T-helper 1 cell treated with Interleukin-12 subunit alpha and Interleukin-12 subunit beta and Interleukin-4 antibody, amounts not matched to agents 30 μg/mL and 1 μg/mL, for 36 hours (primary cell): ENCODE data around the gene TBC1D9.

Source experiments
- H3K27ac Mint-ChIP-seq: one replicate; pipeline ENCODE4 v1.8.0; 2021; ENCODE audit warnings: mild to moderate bottlenecking, mixed read lengths
- H3K27me3 Mint-ChIP-seq: one replicate; pipeline ENCODE4 v1.8.0; 2021; ENCODE audit warnings: low read depth, mixed read lengths
- H3K36me3 Mint-ChIP-seq: one replicate; pipeline ENCODE4 v1.8.0; 2021; ENCODE audit warnings: low read depth, mixed read lengths
- H3K4me1 Mint-ChIP-seq: one replicate; pipeline ENCODE4 v1.8.0; 2021; ENCODE audit warnings: low read depth, mixed read lengths
- H3K4me3 Mint-ChIP-seq: one replicate; pipeline ENCODE4 v1.8.0; 2021; ENCODE audit warnings: mild to moderate bottlenecking, moderate library complexity, mixed read lengths
- H3K9me3 Mint-ChIP-seq: one replicate; pipeline ENCODE4 v1.8.0; 2021; ENCODE audit warnings: mixed read lengths

TBC1D9 gene

DNA sequence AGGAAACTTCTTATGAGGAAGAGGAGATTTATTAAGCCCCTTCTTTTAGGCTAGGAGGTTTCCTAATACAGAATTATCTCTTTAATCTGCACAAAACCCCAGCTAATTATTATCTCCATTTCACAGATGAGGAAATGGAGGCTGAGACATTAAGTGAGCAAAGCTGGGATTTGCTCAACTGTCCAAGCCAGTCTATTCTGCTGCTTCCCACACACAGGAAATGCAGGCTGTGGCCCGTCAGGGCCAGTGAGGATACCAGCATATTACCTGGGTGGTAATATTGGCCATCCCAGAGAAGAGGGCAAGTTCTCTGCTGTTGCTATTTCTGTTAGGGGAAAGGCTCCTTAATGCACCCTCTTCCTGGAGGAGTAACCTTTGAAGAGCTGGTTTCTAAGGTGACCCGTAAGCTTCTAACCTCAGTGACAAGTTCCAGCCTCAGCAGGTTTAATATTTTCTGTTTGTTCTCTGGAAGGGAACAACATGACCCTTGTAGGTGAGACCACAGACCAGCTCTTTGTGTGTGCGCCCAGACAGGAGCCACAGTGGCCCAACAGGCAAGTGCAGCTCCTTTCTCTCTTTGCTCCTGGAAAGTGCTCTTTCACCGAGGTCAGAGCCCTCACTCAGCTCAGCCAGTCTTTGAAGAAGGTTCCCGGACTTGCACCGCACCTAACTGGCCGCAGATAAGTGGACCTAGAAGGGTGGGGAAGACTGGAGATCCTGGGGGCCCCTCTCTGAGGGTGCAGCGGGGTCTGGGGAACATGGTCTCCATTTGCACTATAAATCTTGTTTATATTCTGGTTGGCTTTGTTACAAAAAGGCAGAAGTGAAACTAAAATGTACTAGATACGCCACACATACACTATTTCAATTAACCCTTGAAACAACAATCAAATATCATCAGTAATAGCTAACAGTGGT is 35.5 kb downstream of the TBC1D9 start:
- no peaks in the 10 kb centered on the region for H3K9me3 Mint-ChIP-seq
- H3K36me3 Mint-ChIP-seq = no peaks in the 10 kb centered on the region
- H3K4me3 Mint-ChIP-seq = peak overlapping the region; percentile 47
- H3K27ac Mint-ChIP-seq = no peak overlapping the region
- H3K4me1 Mint-ChIP-seq = peaks cover 3% of the 10 kb centered on the region
- no peaks in the 10 kb centered on the region for H3K27me3 Mint-ChIP-seq

DNA sequence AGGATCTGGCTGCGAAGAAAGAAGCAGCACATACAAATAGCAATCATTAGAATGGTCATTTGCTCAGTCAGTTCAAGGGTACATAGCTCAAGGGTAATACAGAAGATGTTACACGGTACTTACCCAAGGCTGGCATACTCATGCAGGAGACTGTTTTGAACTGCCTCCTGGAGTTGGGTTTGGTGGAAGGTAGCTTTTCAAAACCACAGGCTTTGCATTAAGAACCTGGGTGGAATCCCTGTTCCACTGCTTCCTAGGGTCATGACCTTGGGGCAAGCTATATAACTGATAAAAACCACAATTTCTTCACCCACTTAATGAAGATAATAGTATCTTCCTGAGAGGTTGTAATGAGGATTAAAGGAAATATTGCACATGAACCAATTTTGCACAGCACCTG is 36.5 kb downstream of the TBC1D9 start:
- H3K4me3 Mint-ChIP-seq = no peak overlapping the region
- H3K27me3 Mint-ChIP-seq = no peaks in the 10 kb centered on the region
- no peaks in the 10 kb centered on the region for H3K36me3 Mint-ChIP-seq
- no peaks in the 10 kb centered on the region for H3K9me3 Mint-ChIP-seq
- H3K27ac Mint-ChIP-seq = no peak overlapping the region
- H3K4me1 Mint-ChIP-seq = peaks cover 3% of the 10 kb centered on the region

GRCh38 chr4:140719022-140719421 is 37.2 kb downstream of the TBC1D9 start:
- Mint-ChIP-seq H3K9me3 (no peaks in the 10 kb centered on the region), H3K27ac (no peak overlapping the region), H3K4me3 (no peak overlapping the region), H3K27me3 (no peaks in the 10 kb centered on the region), H3K4me1 (peaks cover 3% of the 10 kb centered on the region), H3K36me3 (no peaks in the 10 kb centered on the region)

DNA sequence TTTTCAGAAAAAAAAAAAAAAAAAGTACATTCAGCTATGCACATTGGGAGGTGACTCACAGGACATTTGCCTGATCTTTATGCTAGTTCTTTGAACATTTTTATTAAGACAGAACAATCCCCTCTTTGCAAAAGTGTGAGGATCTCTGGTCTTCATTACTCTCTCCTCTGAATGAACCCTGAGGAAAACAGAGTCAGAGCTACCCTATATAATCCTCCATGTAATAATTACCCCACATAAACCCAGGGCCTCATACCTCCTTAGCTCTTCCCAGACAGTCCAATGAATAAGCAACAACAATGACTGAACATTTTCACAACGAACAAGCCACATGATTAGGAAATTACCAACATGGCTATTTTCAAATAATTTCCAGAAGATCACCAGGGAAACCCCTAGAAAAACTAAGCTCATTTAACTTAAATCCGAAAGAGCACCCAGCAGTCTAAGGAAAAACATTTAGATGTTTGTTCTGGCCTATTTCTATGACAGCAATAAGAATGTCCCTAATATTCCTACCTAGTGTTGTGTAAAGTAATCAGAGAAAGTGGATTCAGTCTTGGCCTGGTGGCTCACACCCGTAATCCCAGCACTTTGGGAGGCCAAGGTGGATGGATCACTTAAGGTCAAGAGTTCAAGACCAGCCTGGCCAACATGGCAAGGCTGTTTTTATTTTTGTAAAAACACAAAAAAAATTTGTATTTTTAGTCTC is 37.8 kb downstream of the TBC1D9 start:
- peaks cover 3% of the 10 kb centered on the region for H3K4me1 Mint-ChIP-seq
- H3K27ac Mint-ChIP-seq = no peak overlapping the region
- H3K27me3 Mint-ChIP-seq = no peaks in the 10 kb centered on the region
- H3K4me3 Mint-ChIP-seq = no peak overlapping the region
- no peaks in the 10 kb centered on the region for H3K36me3 Mint-ChIP-seq
- H3K9me3 Mint-ChIP-seq = no peaks in the 10 kb centered on the region

DNA sequence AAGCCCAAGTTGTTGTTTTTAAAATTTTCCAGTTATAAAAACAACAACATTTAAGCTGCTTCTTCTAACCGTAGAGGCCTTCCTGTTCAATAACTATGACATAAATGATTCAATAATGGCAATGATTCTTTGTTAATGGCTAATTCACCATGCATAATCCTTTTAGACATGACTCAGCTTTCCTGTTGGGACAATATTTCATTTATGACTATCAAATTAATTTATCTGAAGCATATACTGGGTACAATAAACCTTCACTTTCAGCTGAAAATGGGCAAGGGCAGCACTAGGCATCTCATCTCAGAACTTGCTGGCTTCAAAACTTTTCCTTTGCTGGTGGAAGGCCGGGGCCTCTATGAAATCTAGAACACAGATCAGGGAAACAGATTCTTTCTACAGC is 38.9 kb downstream of the TBC1D9 start:
- no peaks in the 10 kb centered on the region for H3K27me3 Mint-ChIP-seq
- no peaks in the 10 kb centered on the region for H3K9me3 Mint-ChIP-seq
- no peak overlapping the region for H3K4me3 Mint-ChIP-seq
- H3K27ac Mint-ChIP-seq = no peak overlapping the region
- H3K4me1 Mint-ChIP-seq = peaks cover 3% of the 10 kb centered on the region
- no peaks in the 10 kb centered on the region for H3K36me3 Mint-ChIP-seq

GRCh38 chr4:140715119-140715518 is 41.1 kb downstream of the TBC1D9 start:
- Mint-ChIP-seq H3K27me3 (no peaks in the 10 kb centered on the region), H3K9me3 (no peaks in the 10 kb centered on the region), H3K36me3 (no peaks in the 10 kb centered on the region), H3K4me1 (no peaks in the 10 kb centered on the region), H3K4me3 (no peak overlapping the region), H3K27ac (no peak overlapping the region)

DNA sequence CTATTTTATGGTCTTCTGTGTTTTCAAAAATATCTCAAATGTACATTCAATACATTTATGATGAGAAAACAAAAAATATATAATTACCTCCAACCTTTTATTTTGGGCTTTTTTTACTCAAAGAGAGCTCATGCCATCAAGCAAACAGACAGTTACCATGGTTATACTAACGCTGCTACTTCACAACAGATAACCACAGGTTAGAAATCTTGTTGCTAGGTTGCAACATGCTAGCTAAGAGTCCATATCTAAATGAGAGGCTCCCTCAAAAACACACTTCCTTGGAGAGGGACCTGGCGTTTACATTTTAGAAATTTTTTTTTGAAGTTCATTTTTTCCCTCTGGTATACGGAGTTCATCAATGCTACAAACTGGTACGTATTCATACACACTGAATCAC is 44.3 kb downstream of the TBC1D9 start:
- H3K36me3 Mint-ChIP-seq = no peaks in the 10 kb centered on the region
- H3K27ac Mint-ChIP-seq = no peak overlapping the region
- no peak overlapping the region for H3K4me3 Mint-ChIP-seq
- no peaks in the 10 kb centered on the region for H3K4me1 Mint-ChIP-seq
- H3K27me3 Mint-ChIP-seq = peaks cover 8% of the 10 kb centered on the region
- no peaks in the 10 kb centered on the region for H3K9me3 Mint-ChIP-seq

DNA sequence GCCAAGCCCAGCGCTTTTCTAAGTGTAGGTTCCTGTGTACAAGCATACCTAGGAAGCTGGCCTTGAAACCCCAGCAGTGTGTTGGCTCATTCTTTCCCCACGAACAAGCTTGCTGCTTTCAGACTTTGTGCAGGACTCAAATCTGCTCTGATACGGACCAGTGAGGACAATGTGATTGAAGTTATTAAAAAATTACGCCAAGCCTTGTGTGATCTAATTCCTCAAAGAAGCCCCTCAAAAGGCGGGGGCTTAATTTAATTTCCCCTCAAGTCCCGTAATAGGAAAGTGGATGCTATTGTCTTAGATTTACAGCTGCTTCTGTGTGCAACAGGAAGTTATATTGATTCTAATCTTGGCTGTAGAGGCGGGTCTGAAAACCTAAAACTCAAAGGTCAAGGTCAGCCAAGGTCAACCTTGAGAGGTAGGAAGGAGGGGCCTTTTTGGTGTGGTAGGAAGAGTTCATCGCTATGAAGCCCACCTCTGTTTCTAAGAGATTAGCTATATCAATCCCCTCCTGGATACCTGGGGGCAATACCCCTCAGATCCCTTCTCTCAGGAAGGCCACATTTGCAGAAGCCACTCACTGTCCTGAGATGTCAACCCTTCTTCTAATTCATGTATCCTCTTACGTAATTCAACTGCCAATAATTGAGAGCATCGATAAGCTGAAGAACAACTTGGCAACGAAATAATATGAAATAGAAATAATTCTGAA is 45.1 kb downstream of the TBC1D9 start:
- Mint-ChIP-seq H3K36me3 (no peaks in the 10 kb centered on the region), H3K9me3 (no peaks in the 10 kb centered on the region), H3K27me3 (peaks cover 8% of the 10 kb centered on the region), H3K27ac (no peak overlapping the region), H3K4me1 (no peaks in the 10 kb centered on the region), H3K4me3 (no peak overlapping the region)

- Mint-ChIP-seq H3K27ac (no peak overlapping the region), H3K9me3 (no peaks in the 10 kb centered on the region), H3K36me3 (no peaks in the 10 kb centered on the region), H3K27me3 (peaks cover 8% of the 10 kb centered on the region), H3K4me3 (no peak overlapping the region), H3K4me1 (no peaks in the 10 kb centered on the region)
Measured at GRCh38 chr4:140707325-140707724, 48.9 kb downstream of the TBC1D9 start.

- H3K4me3 Mint-ChIP-seq = no peak overlapping the region
- no peaks in the 10 kb centered on the region for H3K36me3 Mint-ChIP-seq
- peaks cover 8% of the 10 kb centered on the region for H3K27me3 Mint-ChIP-seq
- no peaks in the 10 kb centered on the region for H3K9me3 Mint-ChIP-seq
- no peaks in the 10 kb centered on the region for H3K4me1 Mint-ChIP-seq
- H3K27ac Mint-ChIP-seq = no peak overlapping the region
Measured at GRCh38 chr4:140706665-140707064, 49.5 kb downstream of the TBC1D9 start.

- H3K4me3 Mint-ChIP-seq = no peak overlapping the region
- H3K36me3 Mint-ChIP-seq = no peaks in the 10 kb centered on the region
- H3K9me3 Mint-ChIP-seq = no peaks in the 10 kb centered on the region
- no peak overlapping the region for H3K27ac Mint-ChIP-seq
- H3K4me1 Mint-ChIP-seq = no peaks in the 10 kb centered on the region
- H3K27me3 Mint-ChIP-seq = peaks cover 8% of the 10 kb centered on the region
Measured at GRCh38 chr4:140706276-140706625, 49.9 kb downstream of the TBC1D9 start.

DNA sequence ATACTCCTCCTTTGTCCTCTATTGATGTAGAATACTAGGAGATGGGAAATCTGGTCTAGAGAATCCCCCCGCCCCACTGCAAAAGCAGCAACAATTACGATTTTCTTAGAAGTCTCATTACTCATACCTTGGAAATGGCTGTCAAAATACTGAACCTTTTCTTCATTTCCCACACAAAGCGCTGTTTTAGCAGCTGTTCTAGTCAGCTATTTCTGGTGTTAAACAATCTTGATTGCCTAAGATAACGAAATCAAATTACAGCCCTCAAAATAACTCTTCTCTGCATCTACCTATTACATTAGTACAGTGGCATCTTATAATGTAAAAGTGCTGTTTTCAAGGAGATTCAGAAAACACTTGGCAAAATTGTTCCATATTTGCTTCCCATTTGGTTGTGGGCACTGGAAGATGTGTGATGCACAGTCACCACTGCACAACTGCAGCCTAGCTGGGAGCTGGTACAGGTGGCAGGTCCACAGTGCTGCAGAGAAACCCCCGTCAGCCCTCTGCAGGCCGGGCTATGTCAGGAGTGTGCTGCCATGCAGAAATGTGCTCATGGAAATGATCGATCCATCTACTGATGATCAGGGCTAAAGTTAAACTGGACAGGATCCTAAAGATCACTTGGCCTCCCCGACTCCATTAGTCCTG is 50.4 kb downstream of the TBC1D9 start:
- H3K27ac Mint-ChIP-seq = no peak overlapping the region
- no peak overlapping the region for H3K4me3 Mint-ChIP-seq
- H3K4me1 Mint-ChIP-seq = no peaks in the 10 kb centered on the region
- H3K36me3 Mint-ChIP-seq = no peaks in the 10 kb centered on the region
- no peaks in the 10 kb centered on the region for H3K9me3 Mint-ChIP-seq
- H3K27me3 Mint-ChIP-seq = peaks cover 8% of the 10 kb centered on the region

DNA sequence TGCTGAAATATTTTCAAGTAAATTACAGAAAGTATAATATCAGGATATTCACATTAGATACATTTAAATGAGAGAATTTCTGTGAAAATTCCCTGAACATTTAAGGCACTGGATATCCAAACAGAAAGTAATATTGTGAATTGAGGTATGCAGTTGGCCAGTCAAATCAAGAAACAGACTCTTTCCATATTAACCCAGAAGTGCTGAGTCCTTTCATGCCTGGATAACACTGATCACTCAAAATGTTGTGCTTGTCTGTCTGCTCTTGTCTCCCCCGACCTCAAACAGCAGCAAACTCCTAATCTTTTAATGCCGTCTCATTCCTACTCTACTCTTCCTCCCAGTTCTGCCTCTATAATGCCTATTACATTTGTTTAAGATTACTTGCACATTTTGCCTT is 51.2 kb downstream of the TBC1D9 start:
- Mint-ChIP-seq H3K9me3 (no peaks in the 10 kb centered on the region), H3K4me3 (no peak overlapping the region), H3K4me1 (no peaks in the 10 kb centered on the region), H3K27me3 (peaks cover 8% of the 10 kb centered on the region), H3K27ac (no peak overlapping the region), H3K36me3 (no peaks in the 10 kb centered on the region)

GRCh38 chr4:140704392-140704960 is 51.7 kb downstream of the TBC1D9 start:
- no peaks in the 10 kb centered on the region for H3K36me3 Mint-ChIP-seq

More at GRCh38 chr4:140704392-140704960, 51.7 kb downstream of the TBC1D9 start:
- no peak overlapping the region for H3K27ac Mint-ChIP-seq
- no peak overlapping the region for H3K4me3 Mint-ChIP-seq
- no peaks in the 10 kb centered on the region for H3K9me3 Mint-ChIP-seq
- peaks cover 8% of the 10 kb centered on the region for H3K27me3 Mint-ChIP-seq
- no peaks in the 10 kb centered on the region for H3K4me1 Mint-ChIP-seq
